ENCODE data around the gene TBX4. TPM values are rescaled to one million over a fixed set of nuclear protein-coding genes. Genes with fewer than 3 reads are reported as not detected.

The TBX4 gene
- total and polyA plus RNA-seq, 9 of the 15 experiments (the other 6 are each of a cell fraction or from before 2014, with no cell fraction given): not detected

- ChIA-PET POLR2A (interaction anchor here (1.4 kb wide), 1 partner anchor 16 kb away, joined by 4 read pairs; no protein-coding TSS in a partner anchor), CTCF (ENCODE audit: low intra/inter-chr PET ratio) (no interaction called here)
- intact Hi-C loops (cut with micrococcal nuclease) (no loop called here), in situ Hi-C loops (cut with MboI) (no loop called here)
- Histone ChIP-seq H3K79me2 (ENCODE audit: control insufficient read depth, insufficient read depth, low read length) (no peaks in the 10 kb centered on the region), H3K9ac (ENCODE audit: insufficient read depth in 1 of 2, low read depth in 2 of 2, low read length in 2 of 2) (no peak overlapping the region), H3K4me1 (replicated peaks in 1 of 2; ENCODE audit: control insufficient read depth in 2 of 2, insufficient read depth in 2 of 2, low read length in 2 of 2) (peaks cover 0 to 3% of the 10 kb centered on the region in 2 experiments; a peak in 1 of 5 replicates), H3K9me1 (ENCODE audit: control insufficient read depth, insufficient read depth, low read length) (no peaks in the 10 kb centered on the region), H3K9me3 (replicated peaks; ENCODE audit: control insufficient read depth, insufficient read depth, low read depth, low read length) (no peaks in the 10 kb centered on the region), H3K4me2 (ENCODE audit: insufficient read depth, low read length) (no peak overlapping the region), H2AFZ (ENCODE audit: low read depth, low read length) (no peak overlapping the region), H3K36me3 (ENCODE audit: control insufficient read depth, insufficient read depth, low read length) (no peaks in the 10 kb centered on the region), H3K27me3 (ENCODE audit: control insufficient read depth in 2 of 2, insufficient read depth in 2 of 2, low read length in 2 of 2) (peaks cover 36 to 80% of the 10 kb centered on the region in 2 experiments), H4K20me1 (replicated peaks; ENCODE audit: control insufficient read depth, insufficient read depth, low read length) (no peaks in the 10 kb centered on the region), H3K4me3 (no peak overlapping the region), H3K27ac (ENCODE audit: extremely low read depth, low read depth, low read length) (no peak overlapping the region)
- FAIRE-seq (no peak), DNase-seq (ENCODE audit: extremely low read depth in 1 of 4, low spot score in 3 of 4) (no peak), ATAC-seq (no peak)
- 0% methylated on average over 2 of the region's 2 CpGs for WGBS (ENCODE audit: insufficient coverage, low coverage, missing lambda C conversion rate)
- BruUV-seq (replicated peaks): no TSS peak
- TF ChIP-seq HMGXB4 (CRISPR knock-in tag; IDR thresholded peaks at IDR 0.05) (no peak), TAL1 (IDR thresholded peaks at IDR 0.05) (no peak), FOXP4 (CRISPR knock-in tag; IDR thresholded peaks at IDR 0.05; ENCODE audit: borderline replicate concordance) (no peak), RBM15 (IDR thresholded peaks at IDR 0.05; ENCODE audit: insufficient read depth, low read length) (no peak), DEAF1 (CRISPR knock-in tag; IDR thresholded peaks at IDR 0.05) (no peak), CHAMP1 (IDR thresholded peaks at IDR 0.05) (no peak), THRB (CRISPR knock-in tag; conservative IDR thresholded peaks at IDR 0.05) (no peak), ZBTB7A (IDR thresholded peaks at IDR 0.05; ENCODE audit: borderline replicate concordance, control insufficient read depth, low read depth, low read length) (no peak), JUN (IDR thresholded peaks at IDR 0.05; ENCODE audit: borderline replicate concordance, low read depth, low read length) (no peak), JUN (CRISPR knock-in tag; IDR thresholded peaks at IDR 0.05; ENCODE audit: borderline replicate concordance) (no peak)
Measured at GRCh38 chr17:61483778-61484116, 31.5 kb downstream of the TBX4 start.

All from K562 (cell line).